ENCODE measurements around the gene KLHL10. TPM values are rescaled to one million over a fixed set of nuclear protein-coding genes. Genes with fewer than 3 reads are reported as not detected.
A peak's percentile ranks its signal among the peaks of the same experiment; 100 is the strongest.

Gene KLHL10
- total and polyA plus RNA-seq, 9 of the 15 experiments (the other 6 are each of a cell fraction or from before 2014, with no cell fraction given), result 0.06 to 0.56 (median 0.12) TPM; not detected in 5

GRCh38 chr17:41864836-41865595, 27.4 kb downstream of the KLHL10 start, which contains the start of gene KLHL11 (continued):
- TF ChIP-seq UBTF (IDR thresholded peaks at IDR 0.05; ENCODE audit: borderline replicate concordance in 1 of 2, low read depth in 2 of 2, low read length in 2 of 2), result no peak; a peak in 2 of 4 replicates
- TF ChIP-seq HNRNPUL1 (IDR thresholded peaks at IDR 0.05; ENCODE audit: low read length), result no peak
- TF ChIP-seq KDM1A (IDR thresholded peaks at IDR 0.05), result no peak
- no peak for TF ChIP-seq MAFK (IDR thresholded peaks at IDR 0.05; ENCODE audit: low read length)
- TF ChIP-seq CHCHD3 (CRISPR knock-in tag; IDR thresholded peaks at IDR 0.05), result no peak
- TF ChIP-seq ZNF740 (CRISPR knock-in tag; IDR thresholded peaks at IDR 0.05), result no peak
- no peak for TF ChIP-seq ZNF740 (tag; IDR thresholded peaks at IDR 0.05)
- TF ChIP-seq ZNF354B (CRISPR knock-in tag; IDR thresholded peaks at IDR 0.05), result no peak
- no peak for TF ChIP-seq PTRF (tag; IDR thresholded peaks at IDR 0.05)
- TF ChIP-seq NCOR1 (IDR thresholded peaks at IDR 0.05), result no peak
- no peak for TF ChIP-seq U2AF1 (optimal IDR thresholded peaks at IDR 0.05; ENCODE audit: low read depth, low read length)
- TF ChIP-seq DNMT1 (IDR thresholded peaks at IDR 0.05), result no peak
- TF ChIP-seq ZNF75A (CRISPR knock-in tag; IDR thresholded peaks at IDR 0.05), result no peak
- TF ChIP-seq SNAPC5 (CRISPR knock-in tag; IDR thresholded peaks at IDR 0.05), result no peak
- no peak for TF ChIP-seq HES1 (IDR thresholded peaks at IDR 0.05; ENCODE audit: low read depth)
- no peak for TF ChIP-seq NBN (IDR thresholded peaks at IDR 0.05; ENCODE audit: low read depth)
- peak; percentile 73 for TF ChIP-seq POLR2H (tag; IDR thresholded peaks at IDR 0.05; ENCODE audit: low read depth)
- TF ChIP-seq MBD2 (IDR thresholded peaks at IDR 0.05; ENCODE audit: borderline replicate concordance, low read depth), result no peak; the same call in 1 of the 2 replicates
- no peak for TF ChIP-seq ZNF24 (IDR thresholded peaks at IDR 0.05)
- no peak for TF ChIP-seq ZNF184 (CRISPR knock-in tag; IDR thresholded peaks at IDR 0.05)
- TF ChIP-seq CEBPG (CRISPR knock-in tag; IDR thresholded peaks at IDR 0.05), result no peak
- no peak for TF ChIP-seq CEBPG (tag; conservative IDR thresholded peaks at IDR 0.05 in 1 of 2, IDR thresholded peaks at IDR 0.05 in 1 of 2)
- TF ChIP-seq ZBTB12 (CRISPR knock-in tag; IDR thresholded peaks at IDR 0.05), result no peak
- TF ChIP-seq DLX4 (CRISPR knock-in tag; IDR thresholded peaks at IDR 0.05), result no peak
- TF ChIP-seq RFX1 (IDR thresholded peaks at IDR 0.05), result no peak
- no peak for TF ChIP-seq MAFF (IDR thresholded peaks at IDR 0.05; ENCODE audit: low read length)

Data from K562 (cell line).